Renal pelvis (tissue), 4 donors: Measurements from ENCODE around the gene NHSL1. TPM values are rescaled to one million over a fixed set of nuclear protein-coding genes. Genes with fewer than 3 reads are reported as not detected.
"Not testable (repeated sequence)": the region's sequence is repeated elsewhere in the genome, so short reads cannot be mapped to it uniquely, and the experiment has no call there.

ENCODE experiments used
- DNase-seq: peaks from one replicate; pipeline ENCODE4 v3.0.0-alpha.2; 2013
- polyA plus RNA-seq, 3 donors: library from polyadenylated mRNA; unstranded; fragments of 120-200 nt; gene quantifications; one replicate each; pipeline ENCODE4 v1.2.1, GENCODE V29; 2013; ENCODE audit not compliant: insufficient read length in 3 of 3

The NHSL1 gene
- polyA plus RNA-seq, 3 donors, result 12.4 to 15.2 (median 12.6) TPM

- no peak for DNase-seq
These were observed 69.5 kb downstream of the NHSL1 start for GRCh38 chr6:138429761-138430160.

DNA sequence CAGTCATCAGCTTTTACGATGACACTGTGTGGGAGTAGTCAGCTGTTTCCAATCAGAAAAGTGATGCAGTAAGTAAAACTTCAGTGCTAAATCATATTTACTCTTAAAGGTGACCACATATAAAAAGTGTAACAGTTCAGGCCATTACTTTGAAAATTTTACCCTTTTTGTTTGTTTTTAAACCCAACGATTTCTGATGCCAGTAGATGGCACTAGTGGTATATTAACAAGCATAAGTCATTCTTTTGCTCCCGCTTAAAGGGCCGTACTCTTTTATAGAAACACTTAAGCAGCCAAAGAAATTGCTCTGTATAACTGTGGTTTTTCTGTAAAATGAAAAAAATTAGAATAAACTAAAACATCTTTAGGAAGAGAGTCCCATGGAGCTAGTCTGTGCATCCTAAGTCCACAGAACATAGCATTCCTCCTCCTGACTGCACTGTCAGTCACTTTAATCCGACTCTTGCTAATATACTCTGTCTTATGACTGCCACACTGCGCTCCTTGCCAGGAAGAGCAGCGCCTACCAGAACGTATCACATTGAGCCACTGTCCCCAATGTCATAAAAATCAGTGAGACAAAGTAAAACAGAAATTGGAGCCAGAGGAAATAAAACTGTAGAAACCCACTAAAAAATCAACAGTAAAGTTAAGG, 70.2 kb downstream of the NHSL1 start:
- peak; percentile 58 for DNase-seq

DNA sequence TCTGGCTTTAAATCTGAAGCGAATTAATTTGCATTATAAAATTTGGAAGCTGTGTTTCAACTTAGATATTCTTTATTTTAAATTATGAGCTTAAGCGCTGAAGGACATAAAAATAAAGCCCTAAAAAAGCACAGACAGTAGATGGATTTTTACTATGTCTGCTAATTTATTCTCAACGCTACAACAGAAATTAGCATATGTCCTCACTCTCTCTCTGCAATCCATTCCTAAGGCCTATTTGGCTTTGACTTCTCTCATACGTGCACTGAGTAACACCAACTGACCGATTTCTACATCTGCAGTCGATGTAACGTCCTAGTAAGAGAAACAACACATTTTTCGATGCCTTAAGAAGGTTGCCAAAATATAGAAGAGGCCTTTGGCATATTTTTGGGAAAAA, 71.6 kb downstream of the NHSL1 start:
- DNase-seq, result no peak

- no peak for DNase-seq
These were observed 72.7 kb downstream of the NHSL1 start for GRCh38 chr6:138426500-138427123.

DNA sequence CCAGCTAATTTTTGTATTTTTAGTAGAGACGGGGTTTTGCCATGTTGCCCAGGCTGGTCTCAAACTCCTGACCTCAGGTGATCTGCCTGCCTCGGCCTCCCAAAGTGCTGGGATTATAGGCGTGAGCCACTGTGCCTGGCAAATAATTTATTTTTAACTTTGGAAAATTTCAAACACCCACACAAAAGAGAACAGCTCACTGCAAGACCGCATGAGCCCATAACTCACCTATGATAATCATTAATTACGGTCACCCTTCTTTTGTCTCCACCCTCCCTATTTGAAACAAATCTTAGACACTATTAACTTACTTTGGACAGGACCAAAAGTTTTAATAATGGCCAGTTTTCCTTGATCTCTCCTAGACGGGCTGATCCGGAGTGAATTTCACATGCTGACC, 74.0 kb downstream of the NHSL1 start:
- not testable (repeated sequence) for DNase-seq

- no peak for DNase-seq
These were observed 75.0 kb downstream of the NHSL1 start for GRCh38 chr6:138424004-138424904.

DNA sequence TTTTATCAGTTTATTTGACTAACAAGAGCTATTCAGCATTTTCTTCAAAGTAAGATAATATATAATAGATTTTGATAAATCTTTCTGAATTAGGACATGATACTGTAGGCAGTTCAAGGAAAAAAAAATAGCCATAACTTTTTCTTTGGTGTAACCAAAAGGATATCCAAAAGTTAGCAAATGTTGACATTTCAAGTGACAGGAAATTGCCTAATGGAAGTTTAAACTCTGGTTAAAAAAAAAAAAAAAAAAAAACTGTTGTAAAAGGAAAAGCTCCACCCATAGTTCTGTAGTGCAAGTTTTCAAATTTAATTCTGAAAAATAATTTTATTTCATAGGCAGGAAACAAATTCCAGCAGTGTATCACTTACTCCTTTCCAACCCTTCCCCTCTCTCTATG, 76.4 kb downstream of the NHSL1 start:
- no peak for DNase-seq

GRCh38 chr6:138421608-138422007, 77.7 kb downstream of the NHSL1 start:
- DNase-seq, result no peak

- DNase-seq, result no peak
These were observed 78.2 kb downstream of the NHSL1 start for GRCh38 chr6:138421089-138421488.

DNA sequence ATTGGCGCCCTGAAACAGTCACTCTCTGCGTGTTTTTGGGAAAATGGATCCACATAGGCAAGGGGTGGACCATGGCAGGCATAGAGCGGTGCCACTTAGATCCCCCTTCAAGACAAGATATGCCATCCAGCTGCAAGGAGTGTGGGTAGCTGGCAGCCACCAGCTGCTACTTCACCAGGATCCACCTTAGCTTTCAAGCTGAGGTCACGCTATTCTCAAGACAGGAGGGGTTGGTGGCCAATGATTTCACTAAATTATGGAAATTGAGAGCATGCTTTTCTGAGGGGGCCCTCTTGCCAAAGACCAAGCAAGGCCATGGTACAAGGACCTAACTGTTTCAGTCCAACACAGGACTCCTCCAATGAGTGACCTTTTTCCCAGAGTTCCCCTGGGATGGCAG, 78.9 kb downstream of the NHSL1 start:
- no peak for DNase-seq

DNA sequence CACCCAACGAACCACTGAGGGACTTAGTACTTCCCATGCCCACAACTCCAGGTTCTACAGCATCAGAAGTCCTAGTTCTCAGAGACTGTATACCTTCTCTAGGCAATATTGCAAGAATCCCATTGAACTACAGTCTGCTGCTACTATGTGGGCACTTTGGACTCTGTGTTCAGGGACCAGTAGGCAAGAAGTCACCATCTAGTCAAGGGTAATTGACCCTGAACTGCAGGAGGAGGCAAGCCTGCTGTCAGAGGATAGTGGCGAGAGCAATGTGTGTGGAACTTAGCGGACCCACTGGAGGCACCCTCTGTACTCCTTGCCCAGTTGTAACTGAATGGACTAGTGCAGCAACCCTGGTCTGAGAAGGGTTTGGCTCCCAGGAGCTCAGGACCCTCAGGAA, 79.5 kb downstream of the NHSL1 start:
- no peak for DNase-seq

GRCh38 chr6:138418118-138418742, 81.1 kb downstream of the NHSL1 start:
- DNase-seq, result no peak

- DNase-seq, result no peak
These were observed 81.7 kb downstream of the NHSL1 start for GRCh38 chr6:138417493-138418117.

- no peak for DNase-seq
These were observed 83.1 kb downstream of the NHSL1 start for GRCh38 chr6:138416206-138416605.

DNA sequence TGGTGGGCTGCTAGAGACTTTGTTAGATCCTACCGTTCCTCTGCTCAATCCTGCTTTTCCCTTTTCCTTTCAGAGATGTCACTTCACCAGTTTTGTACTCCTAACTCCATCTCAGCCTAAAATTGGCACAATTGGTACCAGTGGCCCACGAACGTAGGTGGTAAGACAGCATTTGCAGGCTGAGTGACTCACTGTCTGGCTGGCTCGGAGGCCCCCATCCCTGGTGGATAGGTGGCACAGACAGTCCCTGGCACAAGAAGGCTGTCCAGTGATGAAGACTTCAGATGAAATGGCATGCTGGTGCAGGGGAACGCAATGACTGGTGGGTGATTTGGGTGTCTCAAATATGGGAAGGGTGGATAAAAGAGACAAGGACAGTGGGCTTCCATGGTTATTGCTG, 84.2 kb downstream of the NHSL1 start:
- DNase-seq, result no peak

GRCh38 chr6:138410972-138411880, 88.1 kb downstream of the NHSL1 start:
- DNase-seq, result no peak

- DNase-seq, result no peak
These were observed 89.1 kb downstream of the NHSL1 start for GRCh38 chr6:138410048-138410735.

DNA sequence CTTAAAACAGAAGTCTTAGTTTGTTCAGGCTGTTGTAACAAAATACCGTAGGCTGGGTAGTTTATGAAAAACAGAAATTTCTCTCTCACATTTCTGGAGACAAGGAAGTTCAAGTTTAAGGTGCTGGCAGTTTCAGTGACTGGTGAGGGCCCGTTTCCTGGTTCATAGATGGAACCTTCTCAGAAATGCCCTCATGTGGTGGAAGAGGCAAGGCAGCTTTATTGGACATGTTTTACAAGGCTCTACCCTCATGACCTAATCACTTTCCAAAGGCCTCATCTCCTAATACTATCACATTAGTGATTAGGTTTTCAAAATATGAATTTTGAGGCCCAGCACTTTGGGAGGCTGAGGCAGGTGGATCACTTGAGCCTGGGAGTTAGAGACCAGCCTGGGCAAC, 92.9 kb downstream of the NHSL1 start:
- no peak for DNase-seq

DNA sequence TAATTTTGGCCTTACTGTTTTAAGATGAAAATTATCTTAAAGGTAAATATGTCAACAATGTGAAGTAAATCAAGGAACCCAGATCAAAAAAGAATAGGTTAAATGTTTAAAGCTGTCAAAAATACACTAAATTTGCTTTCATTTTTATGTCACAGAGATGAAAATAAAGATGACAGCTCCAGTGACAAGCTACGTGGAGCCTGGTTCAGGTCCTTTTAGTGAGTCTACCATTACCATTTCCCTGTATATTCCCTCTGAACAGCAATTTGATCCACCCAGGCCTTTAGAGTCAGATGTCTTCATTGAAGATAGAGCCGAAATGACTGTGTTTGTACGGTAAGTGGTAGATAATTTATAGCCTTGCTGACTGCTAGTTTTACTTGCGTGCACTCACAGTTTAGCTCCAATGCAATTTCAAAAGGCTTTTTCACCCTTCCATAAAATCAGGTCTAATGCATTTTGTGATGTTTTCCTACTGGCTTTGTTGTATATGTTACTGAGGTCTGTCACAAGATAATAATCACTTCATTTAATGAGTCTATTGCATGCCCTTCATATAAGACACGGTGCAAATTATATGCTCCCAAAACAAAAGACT, 93.4 kb downstream of the NHSL1 start:
- no peak for DNase-seq
